ENCODE results near the gene CCDC24. TPM values are rescaled to one million over a fixed set of nuclear protein-coding genes. Genes with fewer than 3 reads are reported as not detected.

Gene CCDC24
- total RNA-seq, 6 donors from 2014 or later: 7.3 to 14.5 (median 10.0) TPM

- TF ChIP-seq CTCF (IDR thresholded peaks at IDR 0.05) (no peak), POLR2A (IDR thresholded peaks at IDR 0.05) (no peak), POLR2AphosphoS5 (IDR thresholded peaks at IDR 0.05) (no peak), EP300 (IDR thresholded peaks at IDR 0.05) (no peak)
- H3K9me3 ChIP-seq: no peaks in the 10 kb centered on the region
- H3K27me3 ChIP-seq: no peaks in the 10 kb centered on the region
- 81 to 86% methylated on average over 6 of the region's 6 CpGs for WGBS, 2 donors
- peaks cover 0 to 37% (median 18%) of the 10 kb centered on the region in 4 donors for H3K36me3 ChIP-seq
- ATAC-seq (ENCODE audit: low FRiP score in 2 of 2): no peak
- H3K4me3 ChIP-seq: no peak overlapping the region
- H3K27ac ChIP-seq: no peak overlapping the region
- H3K4me1 ChIP-seq: peaks cover 8 to 23% (median 10%) of the 10 kb centered on the region in 4 donors
- no peak for DNase-seq
Measured at GRCh38 chr1:43968348-43968948, 23.0 kb upstream of the CCDC24 start.

GRCh38 chr1:43969416-43969745 is 22.0 kb upstream of the CCDC24 start:
- peak overlapping the region in 3 of 4 donors; percentile 71 to 93 (median 88) for H3K4me3 ChIP-seq
- no peak overlapping the region for H3K27ac ChIP-seq
- TF ChIP-seq POLR2A (IDR thresholded peaks at IDR 0.05) (no peak), POLR2AphosphoS5 (IDR thresholded peaks at IDR 0.05) (no peak), EP300 (IDR thresholded peaks at IDR 0.05) (no peak), CTCF (IDR thresholded peaks at IDR 0.05) (no peak)
- H3K36me3 ChIP-seq: peaks cover 0 to 30% (median 15%) of the 10 kb centered on the region in 4 donors
- WGBS, 2 donors: 56 to 62% methylated on average over 7 of the region's 7 CpGs
- no peak for ATAC-seq (ENCODE audit: low FRiP score in 2 of 2)
- no peak for DNase-seq
- H3K27me3 ChIP-seq: no peaks in the 10 kb centered on the region
- H3K4me1 ChIP-seq: peaks cover 14 to 29% (median 16%) of the 10 kb centered on the region in 4 donors
- no peaks in the 10 kb centered on the region for H3K9me3 ChIP-seq

GRCh38 chr1:43969746-43970466 is 21.5 kb upstream of the CCDC24 start, which contains the start of gene DPH2:
DPH2 (plus strand) TSS chr1:43970010; CDS start chr1:43970176, 166 bp downstream.
- TF ChIP-seq EP300 (IDR thresholded peaks at IDR 0.05) (no peak), CTCF (IDR thresholded peaks at IDR 0.05) (peak in 5 of 6 experiments; percentile 22 to 36 (median 33)), POLR2AphosphoS5 (IDR thresholded peaks at IDR 0.05) (peak in 1 of 2 donors; percentile 35), POLR2A (IDR thresholded peaks at IDR 0.05) (peak in 1 of 4 donors; percentile 45)
- Histone ChIP-seq H3K27ac (peak within 1 kb of the TSS; percentile 16 to 27 (median 22)), H3K27me3 (no peaks in the 10 kb centered on the region), H3K9me3 (no peaks in the 10 kb centered on the region), H3K4me1 (peaks cover 14 to 30% (median 16%) of the 10 kb centered on the region in 4 donors), H3K36me3 (peaks cover 0 to 29% (median 15%) of the 10 kb centered on the region in 4 donors), H3K4me3 (peak within 1 kb of the TSS; percentile 71 to 93 (median 90))
- whole genome bisulfite sequencing, 2 donors: 1% methylated on average over 31 to 43 of the region's 47 CpGs
- DNase-seq: peak; percentile 93 to 98
- ATAC-seq (ENCODE audit: low FRiP score in 2 of 2): peak; percentile 95

GRCh38 chr1:43970502-43970901 is 20.9 kb upstream of the CCDC24 start:
- H3K27ac ChIP-seq: peak overlapping the region in 2 of 4 donors; percentile 24 to 27
- DNase-seq (no peak), ATAC-seq (ENCODE audit: low FRiP score in 2 of 2) (no peak)
- peaks cover 16 to 33% (median 18%) of the 10 kb centered on the region in 4 donors for H3K4me1 ChIP-seq
- peak overlapping the region; percentile 71 to 93 (median 90) for H3K4me3 ChIP-seq
- TF ChIP-seq CTCF (IDR thresholded peaks at IDR 0.05) (no peak), EP300 (IDR thresholded peaks at IDR 0.05) (no peak), POLR2AphosphoS5 (IDR thresholded peaks at IDR 0.05) (no peak), POLR2A (IDR thresholded peaks at IDR 0.05) (no peak)
- WGBS, 2 donors: 48 to 58% methylated on average over 4 to 5 of the region's 5 CpGs
- no peaks in the 10 kb centered on the region for H3K9me3 ChIP-seq
- no peaks in the 10 kb centered on the region for H3K27me3 ChIP-seq
- peaks cover 0 to 29% (median 15%) of the 10 kb centered on the region in 4 donors for H3K36me3 ChIP-seq
